HG02763 (cell line): ENCODE results near the gene CNTFR.

Experiments
- ATAC-seq: cut with Tn5 transposase; IDR thresholded peaks from one replicate; pipeline ENCODE4 v1.9.1; 2021; ENCODE audit warnings: mild to moderate bottlenecking, moderate library complexity; ENCODE audit not compliant: unreplicated experiment

The CNTFR gene

DNA sequence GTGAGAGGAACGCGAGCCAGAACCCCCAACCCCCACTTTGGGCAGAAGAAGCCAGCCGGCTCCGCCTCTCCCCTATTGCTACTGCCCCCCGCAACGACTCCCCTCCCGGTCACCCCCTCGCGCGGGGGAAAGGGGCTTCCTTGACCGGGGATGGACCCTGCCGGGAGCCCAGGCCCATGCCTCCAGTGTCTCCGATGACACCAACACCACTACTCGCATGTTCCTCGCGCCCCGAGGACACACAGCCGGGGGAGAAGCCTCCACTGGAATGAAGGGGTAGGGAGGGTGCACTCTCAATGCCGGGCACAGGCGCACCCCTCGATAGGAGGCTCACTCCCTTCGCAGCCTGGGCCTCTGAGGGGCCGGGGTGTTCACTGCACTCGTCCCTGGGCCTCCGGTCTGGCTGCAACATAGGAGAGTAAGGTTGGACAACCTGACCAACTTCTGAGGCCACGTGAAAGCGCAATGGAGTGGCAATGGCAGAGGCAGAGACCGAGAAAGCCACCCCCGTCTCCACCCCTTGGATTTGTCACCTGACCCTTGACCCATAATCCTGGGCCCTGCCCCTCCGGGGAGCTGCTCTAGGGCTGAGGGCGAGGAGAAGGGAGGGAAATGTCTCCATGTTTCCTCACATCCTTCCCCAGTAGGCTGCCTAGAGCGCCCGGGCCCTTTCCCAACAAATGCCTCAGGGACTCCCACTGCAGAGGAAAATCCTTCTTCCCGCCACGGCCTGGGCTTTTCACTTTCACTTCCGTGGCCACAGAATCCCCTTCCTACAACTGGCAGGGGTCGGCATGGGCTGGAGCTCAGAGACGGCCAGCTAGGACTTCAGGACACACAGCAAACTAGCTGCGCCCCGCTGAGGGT is 1.1 kb upstream of the CNTFR start:
- ATAC-seq = no peak

DNA sequence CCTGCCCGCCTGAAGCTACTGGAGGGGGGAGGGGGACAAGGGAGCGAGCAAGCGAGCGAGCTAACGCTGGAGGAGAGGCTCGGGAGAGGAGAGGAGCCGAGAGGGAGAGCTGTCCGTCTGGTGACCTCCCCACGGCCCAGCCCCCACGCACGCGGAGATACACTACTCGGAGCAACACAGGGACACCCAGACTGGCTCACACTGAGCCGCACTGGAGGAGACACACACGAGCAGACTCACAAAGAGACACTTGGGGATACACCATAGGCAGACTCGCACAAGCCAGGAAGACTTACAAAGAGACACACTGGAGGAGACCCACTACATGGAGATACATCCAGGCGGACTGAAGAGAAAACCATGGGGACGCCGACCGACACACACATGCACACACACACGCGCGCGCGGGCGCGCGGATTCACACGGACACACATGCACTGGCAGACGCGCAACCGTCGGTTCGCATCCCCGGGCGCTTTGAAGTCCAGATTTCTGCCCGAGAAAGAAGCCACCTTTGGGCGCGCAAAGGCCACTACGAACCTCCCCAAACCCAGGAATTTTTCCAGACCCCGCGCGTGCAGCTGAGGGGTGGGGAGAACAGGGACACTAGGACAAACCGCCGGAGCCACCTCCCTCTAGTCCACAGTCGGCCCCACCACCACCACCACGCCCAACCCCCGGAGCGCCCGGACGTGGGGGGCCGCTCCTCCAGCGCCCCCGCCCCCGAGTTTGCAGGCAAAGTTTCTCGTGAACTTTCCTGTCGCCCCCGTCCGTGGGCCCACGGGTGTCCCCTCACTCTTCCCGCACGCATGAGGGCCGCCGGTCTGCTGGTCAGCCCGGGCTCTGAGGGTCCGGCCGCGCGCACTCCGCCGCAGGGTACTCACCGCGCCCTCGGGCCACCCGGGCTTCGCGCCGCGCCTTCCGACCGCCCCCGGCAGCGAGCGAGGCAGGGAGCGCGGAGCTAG is 571 bp downstream of the CNTFR start:
- no peak for ATAC-seq

- no peak for ATAC-seq
Measured at GRCh38 chr9:34587271-34587670, 2.3 kb downstream of the CNTFR start.

- ATAC-seq = no peak
Measured at GRCh38 chr9:34585946-34586669, 3.4 kb downstream of the CNTFR start.

GRCh38 chr9:34584970-34585369 is 4.6 kb downstream of the CNTFR start:
- ATAC-seq = no peak

DNA sequence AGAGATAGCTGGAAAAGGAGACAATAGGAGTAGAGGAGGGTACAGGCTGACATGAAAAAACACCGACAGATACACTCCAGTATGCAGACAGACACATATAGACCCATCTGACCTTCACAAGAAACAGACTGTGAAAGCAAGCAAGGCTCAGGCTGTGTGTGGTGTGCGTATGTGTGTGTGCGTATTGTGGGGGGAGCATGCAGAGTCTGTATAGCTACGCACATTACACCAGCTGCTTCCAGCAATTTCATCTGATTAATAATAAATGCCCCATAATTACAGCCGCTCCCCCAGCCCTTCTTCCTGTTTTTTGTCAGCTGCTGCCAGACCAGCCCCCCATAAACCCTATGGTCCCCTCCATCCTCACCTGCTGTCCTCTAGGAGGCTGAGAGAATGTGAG is 6.7 kb downstream of the CNTFR start:
- ATAC-seq = no peak

- no peak for ATAC-seq
Measured at GRCh38 chr9:34581318-34581717, 8.2 kb downstream of the CNTFR start.

DNA sequence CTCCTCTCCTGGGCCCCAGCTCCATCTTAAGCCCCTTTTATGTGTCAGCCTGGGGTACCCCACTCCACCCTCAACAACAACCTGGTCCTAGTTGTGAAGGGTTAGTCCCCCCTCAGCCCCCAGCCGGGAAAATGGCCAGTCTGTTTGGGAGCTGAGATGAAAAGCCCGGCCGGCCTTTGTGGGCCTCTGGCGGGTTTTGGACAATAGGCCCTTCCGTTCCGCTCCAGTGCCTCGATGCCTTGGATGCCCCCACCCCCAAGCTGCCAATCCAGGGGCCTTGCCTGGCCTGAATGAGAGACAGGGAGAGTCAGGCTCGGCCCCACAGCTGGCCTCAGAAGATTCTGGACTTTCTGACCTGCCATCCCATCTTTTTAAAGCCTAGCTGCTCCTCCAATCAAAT is 9.2 kb downstream of the CNTFR start:
- no peak for ATAC-seq

- no peak for ATAC-seq
Measured at GRCh38 chr9:34579808-34580163, 9.7 kb downstream of the CNTFR start.

- ATAC-seq = no peak
Measured at GRCh38 chr9:34579104-34579807, 10.3 kb downstream of the CNTFR start.

GRCh38 chr9:34578241-34579103 is 11.1 kb downstream of the CNTFR start:
- no peak for ATAC-seq

DNA sequence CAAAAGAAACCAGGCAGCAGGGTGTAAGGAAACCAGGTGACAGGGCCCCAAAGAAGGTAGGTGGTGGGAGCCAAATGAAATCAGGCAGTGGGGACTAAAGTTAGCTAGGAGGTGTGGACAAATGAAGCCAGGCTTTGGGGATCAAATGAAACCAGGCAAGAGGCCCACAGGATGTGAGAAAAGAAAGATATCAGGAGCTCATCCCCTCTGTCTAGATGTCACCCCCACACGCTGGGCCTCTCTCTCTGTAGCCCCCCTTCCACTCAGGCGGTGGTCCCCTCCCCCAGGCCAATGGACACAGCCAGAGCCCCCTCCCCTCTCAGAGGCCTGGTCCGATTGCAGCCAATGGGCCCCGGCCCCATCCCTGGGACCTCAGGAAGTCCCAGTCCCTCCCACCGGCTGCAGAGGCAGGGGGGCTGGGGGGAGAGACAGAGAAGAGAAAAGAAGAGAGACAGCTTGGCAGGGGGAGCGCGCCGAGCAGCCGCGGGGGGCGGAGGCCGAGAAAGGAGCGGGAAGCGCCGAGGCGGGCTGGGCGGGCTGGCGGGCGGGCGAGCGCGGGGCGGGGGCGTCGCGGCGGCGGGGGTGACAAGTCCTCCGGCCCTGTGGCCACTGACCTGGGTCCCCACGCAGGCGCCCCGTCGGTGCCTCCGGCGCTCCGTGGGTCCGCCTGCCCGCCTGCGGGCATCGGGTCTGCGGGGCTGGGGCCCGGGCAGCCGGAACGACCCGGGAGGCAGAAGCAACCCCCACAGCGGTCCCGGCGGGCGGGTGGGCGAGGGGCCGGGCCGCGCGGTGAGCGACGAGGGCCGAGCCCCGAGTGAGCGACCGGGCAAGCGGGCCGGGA is 11.9 kb downstream of the CNTFR start:
- ATAC-seq = no peak

- no peak for ATAC-seq
Measured at GRCh38 chr9:34576597-34577399, 12.7 kb downstream of the CNTFR start.

DNA sequence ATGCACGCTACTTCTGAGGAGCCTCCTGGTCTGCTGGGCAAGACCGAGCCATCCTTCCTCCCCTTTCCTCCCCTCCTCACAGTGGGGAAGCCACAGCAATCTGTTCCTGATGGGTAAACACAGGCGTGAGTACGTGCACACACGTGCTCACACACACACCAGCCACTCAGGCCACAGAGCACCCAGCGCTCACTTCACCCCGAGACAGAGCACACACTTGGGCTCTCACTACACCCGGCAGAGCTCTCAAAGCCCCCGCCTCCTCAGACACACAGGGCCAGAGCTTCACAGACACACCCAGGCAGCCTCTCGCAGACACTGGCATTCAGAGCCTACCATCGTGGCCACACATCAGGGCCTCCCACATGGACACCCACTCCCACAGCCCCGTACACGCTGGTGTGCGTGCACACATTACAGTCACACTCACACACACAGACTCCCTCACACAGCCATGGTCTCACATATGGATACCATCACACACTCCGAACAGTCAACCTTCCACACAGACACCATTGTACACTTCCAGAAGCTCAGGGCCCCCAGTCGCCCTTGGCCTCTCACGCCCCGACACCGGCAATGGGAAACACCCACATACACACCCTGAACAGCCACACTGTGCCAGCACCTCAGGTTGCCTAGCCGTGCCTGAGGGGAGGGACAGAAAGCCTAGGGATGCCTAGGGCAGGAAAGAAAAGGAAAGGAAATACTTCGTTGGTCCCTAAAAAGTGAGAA is 13.5 kb downstream of the CNTFR start:
- ATAC-seq = no peak

DNA sequence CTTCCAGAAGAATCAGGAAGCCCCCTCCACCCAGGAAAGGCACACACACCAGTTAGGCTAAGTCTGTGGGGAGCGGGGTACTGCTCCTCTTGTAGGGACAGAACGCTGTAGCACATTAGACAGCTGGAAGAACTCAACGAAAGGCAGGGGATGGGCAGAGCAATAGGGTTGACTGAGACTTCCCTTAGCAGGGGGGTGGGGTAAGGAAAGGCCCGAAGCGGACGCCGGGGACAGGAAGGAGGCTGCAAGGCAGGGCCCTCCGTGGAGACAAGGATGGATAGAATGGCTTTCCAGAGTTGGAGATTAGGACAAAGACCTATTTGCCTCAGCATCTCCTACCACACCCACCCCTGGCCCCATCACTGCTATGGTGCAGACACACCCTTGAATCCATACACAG is 14.3 kb downstream of the CNTFR start:
- no peak for ATAC-seq

- ATAC-seq = no peak
Measured at GRCh38 chr9:34574571-34574970, 15.0 kb downstream of the CNTFR start.

DNA sequence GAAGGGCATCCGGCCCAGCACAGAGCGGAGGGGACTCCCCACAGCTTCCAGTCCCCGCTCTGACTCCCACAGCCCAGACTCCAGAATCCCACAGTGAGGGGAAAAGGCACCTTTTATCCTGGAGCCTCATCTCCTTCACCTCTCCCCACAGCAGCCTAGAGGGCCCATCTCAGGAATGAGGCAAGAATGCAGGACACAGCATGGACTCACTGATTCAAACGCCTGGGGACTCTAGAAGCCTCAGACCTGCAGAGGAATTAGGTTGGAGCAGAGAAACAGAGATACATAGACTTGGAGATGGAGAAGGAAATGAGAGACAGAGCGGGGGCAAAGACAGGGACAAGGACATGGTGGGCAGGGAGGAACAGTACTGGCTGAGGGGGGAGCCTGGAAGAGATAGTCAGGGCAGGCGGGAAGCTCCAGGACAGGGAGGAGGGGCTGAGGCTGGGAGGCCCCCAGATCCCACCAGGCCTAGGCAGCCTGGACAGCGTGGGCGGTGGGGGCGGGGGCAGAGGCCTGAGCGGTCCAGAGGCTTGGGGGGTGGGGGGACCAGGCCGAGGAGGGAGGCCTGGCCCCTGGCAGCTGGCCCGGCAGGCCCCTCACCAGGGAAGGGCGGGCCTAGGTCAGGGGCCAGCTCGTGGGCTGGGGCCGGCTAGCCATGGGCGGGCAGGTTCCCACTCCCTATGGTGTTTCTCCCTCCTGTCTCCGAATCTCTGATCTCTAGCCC is 15.8 kb downstream of the CNTFR start:
- ATAC-seq = no peak
